ENCODE data around the gene SLC3A2.
A peak's percentile ranks its signal among the peaks of the same experiment; 100 is the strongest.
"Not testable (repeated sequence)": the region's sequence is repeated elsewhere in the genome, so short reads cannot be mapped to it uniquely, and the experiment has no call there.

The SLC3A2 gene

DNA sequence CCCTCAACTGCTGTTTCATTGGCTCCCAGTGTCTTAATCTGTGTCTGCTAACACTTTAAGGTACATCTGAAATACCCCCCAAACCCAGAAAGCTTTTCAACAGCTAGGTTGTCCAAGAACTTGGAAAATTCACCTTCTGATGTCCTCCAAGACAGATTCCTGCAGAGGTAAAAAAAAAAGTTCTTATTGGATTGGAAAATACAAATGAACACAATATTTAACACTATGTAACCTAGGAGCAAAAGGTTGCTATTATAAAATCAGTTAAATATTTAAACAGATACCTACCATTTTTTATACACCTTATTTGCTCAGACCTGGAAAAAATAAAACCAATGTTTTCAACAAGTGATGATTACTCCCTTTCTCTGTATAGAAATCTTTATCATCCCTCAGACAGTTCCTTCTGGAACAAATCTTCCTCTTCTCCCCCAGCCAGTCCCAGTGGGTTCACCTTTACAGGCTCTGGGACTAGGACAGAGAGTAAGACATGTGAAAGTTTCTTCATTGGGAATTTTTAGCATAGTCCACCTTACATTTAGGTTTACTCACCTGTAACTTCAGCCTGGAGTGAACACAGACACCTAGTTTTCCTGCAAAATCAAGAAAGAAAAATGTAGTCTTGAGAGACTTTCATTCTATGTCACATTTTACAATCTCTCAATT is 28.0 kb upstream of the SLC3A2 start:
- no peak for DNase-seq

DNA sequence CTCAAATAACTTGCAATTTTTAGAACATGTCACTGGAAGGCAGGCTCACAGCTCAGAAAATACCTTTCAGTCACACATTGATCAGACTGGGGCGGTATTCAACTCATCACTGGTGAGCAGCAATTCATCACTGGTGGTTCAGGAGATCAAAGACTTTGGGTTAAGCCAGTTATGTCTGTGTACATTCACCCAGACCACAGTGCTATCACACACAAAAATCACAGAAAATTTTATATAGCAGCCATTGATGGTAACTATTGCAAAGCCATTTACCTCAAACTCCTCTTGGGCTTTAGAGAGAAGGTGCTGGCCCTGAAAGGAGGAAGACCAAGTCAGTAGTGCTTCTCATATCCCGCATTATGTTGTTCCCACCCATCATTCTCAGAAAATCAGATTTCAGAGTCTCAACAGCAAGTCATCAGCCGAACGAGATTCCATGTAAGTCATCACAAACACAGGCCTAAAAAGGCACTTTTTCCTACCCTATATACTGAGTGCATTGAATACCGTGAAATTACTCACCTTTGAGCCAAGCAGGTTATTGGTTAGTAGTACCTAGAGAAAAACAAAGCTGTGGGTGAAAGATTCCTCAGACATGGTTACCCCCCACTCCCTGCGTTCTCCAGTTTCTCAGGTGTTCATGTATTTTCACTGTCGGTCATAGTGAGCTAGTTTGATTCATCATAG is 27.3 kb upstream of the SLC3A2 start:
- DNase-seq: no peak

GRCh38 chr11:62854013-62854824 is 26.5 kb upstream of the SLC3A2 start:
- no peak for DNase-seq

DNA sequence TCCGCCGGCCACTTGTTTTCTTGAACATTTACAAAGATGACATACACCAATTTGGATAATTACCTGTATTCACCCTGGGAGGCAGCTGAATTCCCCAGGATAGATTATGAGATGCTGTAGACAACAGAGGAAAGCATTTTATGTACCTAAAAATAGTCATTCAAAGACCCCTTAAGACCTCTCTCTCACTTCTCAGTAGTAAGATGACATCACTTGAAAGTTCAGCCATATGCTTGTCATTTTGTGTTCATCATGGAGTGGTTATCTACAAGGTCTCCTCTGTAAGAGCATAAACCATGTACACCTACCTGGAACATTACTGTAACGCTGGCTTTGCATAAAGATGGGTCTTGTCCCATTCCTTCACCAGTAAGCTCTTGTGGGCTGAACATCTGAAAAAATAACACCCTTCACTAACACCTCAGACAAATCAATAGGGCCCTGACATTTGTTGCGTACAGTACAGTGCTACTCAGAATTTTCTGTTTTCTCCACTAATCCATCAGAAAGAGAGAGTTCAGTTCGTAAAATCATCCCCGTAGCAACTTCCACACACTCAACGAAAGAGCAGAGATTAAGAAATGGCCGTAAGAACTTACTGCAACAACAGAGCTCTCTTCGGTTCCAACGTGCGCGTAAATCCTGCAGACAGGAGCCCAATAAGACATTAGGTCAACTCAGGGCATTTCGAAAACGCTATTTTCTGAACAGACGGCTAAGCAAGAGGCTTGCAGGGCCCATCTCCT is 25.7 kb upstream of the SLC3A2 start:
- no peak for DNase-seq

DNA sequence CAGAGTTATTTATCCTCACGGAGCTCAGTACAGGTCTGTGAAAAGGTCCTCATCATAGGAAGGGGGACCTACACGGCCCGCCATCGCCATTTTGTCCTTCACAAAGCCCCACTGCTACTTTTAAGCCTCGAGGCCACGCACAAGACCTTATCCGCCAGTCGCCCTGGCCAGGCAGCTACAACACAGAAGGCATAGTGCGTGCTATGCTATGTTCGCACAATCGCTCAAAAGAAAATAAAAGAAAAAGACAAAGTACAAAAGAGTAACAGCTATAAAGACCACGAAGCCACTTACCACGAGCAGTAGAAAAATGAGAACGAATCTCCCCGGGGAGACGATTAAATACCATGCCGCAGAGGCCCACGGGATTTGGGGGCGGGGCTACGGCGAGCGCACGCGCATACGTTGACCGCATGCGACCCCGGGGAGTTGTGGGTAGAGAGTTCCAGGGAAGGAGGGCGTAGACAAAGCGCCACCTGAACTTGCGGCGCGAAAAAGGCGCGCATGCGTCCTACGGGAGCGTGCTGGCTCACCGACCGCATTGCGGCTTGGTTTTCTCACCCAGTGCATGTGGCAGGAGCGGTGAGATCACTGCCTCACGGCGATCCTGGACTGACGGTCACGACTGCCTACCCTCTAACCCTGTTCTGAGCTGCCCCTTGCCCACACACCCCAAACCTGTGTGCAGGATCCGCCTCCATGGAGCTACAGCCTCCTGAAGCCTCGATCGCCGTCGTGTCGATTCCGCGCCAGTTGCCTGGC is 24.9 kb upstream of the SLC3A2 start:
- peak; percentile 98 for DNase-seq

GRCh38 chr11:62856333-62856895 is 24.3 kb upstream of the SLC3A2 start:
- no peak for DNase-seq

- no peak for DNase-seq
These were observed 23.1 kb upstream of the SLC3A2 start for GRCh38 chr11:62857541-62857982.

DNA sequence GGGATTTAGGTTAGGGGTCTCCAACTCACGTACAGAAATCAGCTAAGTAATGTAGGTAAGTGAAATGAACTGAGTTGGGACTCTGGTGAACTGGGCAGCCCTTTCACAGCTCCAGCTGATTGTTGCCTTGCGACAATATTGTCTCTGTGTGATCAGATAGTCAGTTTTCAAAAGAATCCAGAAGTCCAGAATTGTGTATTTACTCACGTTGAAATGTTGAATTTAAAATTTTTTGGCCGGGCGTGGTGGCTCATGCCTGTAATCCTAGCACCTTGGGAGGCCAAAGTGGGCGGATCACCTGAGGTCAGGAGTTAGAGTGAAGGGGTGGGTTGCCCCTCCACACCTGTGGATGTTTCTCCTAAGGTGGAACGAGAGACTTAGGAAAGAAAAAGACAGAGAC is 22.5 kb upstream of the SLC3A2 start:
- DNase-seq: no peak

DNA sequence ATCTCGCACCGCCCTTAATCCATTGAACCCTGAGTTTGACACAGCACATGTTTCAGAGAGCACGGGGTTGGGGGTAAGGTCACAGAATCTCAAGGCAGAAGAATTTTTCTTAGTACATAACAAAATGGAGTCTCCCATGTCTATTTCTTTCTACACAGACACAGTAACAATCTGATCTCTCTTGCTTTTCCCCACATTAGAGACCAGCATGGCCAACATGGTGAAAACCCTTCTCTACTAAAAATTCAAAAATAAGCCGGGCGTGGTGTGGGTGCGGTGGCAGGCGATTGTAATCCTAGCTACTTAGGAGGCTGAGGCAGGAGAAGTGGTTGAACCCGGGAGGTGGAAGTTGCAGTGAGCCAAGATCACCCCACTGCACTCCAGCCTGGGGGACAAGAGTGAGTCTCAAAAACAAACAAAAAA is 21.4 kb upstream of the SLC3A2 start:
- DNase-seq: not testable (repeated sequence)

- no peak for DNase-seq
These were observed 19.7 kb upstream of the SLC3A2 start for GRCh38 chr11:62860835-62861563.

GRCh38 chr11:62861564-62862192 is 19.0 kb upstream of the SLC3A2 start:
- DNase-seq: not testable (repeated sequence)

DNA sequence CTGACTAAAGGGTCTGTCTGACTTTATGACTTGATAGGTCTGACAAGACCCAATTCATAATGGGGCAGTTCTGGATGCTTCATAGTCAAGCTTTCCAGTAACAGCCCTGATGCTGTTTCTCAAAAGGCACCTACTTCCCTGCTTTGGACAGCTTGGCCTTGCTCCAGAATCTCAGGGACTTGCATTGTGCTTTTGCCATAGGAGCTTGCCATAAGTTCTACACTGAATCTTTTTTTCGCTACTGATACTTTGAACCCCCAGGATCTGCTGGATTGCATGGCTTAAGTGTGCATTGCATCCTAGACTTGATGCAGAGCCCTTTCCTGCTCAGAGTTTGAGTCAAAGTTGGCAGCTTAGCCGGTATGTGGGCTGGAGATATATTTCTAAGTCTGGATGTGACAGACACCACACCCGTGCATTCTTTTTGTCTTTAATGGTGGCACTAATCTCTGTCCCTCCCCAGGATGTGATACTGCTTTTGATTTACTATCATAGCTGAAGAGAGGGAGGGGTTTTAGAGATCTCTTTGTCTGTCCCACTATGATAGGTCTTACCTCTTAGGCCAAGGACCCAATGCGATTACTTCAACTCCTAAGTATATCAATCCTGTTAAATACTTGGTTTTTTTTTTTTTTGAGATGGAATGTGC is 16.9 kb upstream of the SLC3A2 start:
- DNase-seq: no peak

- DNase-seq: no peak
These were observed 15.1 kb upstream of the SLC3A2 start for GRCh38 chr11:62865635-62866034.

DNA sequence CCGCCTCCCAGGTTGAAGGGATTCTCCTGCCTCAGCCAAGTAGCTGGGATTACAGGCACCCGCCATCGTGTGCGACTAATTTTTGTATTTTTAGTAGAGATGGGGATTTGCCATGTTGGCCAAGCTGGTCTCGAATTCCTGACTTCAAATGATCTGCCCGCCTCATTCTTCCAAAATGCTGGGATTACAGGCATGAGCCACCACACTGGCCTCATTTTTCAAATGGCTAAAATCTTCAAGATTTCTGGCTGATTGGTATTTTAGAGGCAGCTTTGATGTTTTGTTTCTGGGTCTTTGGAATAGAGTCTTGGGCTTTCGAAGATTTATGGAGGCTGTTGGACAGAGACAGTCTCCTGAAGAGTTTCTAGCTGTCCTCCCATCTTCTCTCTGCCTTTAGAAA is 5.8 kb upstream of the SLC3A2 start:
- DNase-seq: no peak

- DNase-seq: no peak
These were observed 4.8 kb upstream of the SLC3A2 start for GRCh38 chr11:62875698-62876478.

- no peak for DNase-seq
These were observed 4.0 kb upstream of the SLC3A2 start for GRCh38 chr11:62876712-62877111.

DNA sequence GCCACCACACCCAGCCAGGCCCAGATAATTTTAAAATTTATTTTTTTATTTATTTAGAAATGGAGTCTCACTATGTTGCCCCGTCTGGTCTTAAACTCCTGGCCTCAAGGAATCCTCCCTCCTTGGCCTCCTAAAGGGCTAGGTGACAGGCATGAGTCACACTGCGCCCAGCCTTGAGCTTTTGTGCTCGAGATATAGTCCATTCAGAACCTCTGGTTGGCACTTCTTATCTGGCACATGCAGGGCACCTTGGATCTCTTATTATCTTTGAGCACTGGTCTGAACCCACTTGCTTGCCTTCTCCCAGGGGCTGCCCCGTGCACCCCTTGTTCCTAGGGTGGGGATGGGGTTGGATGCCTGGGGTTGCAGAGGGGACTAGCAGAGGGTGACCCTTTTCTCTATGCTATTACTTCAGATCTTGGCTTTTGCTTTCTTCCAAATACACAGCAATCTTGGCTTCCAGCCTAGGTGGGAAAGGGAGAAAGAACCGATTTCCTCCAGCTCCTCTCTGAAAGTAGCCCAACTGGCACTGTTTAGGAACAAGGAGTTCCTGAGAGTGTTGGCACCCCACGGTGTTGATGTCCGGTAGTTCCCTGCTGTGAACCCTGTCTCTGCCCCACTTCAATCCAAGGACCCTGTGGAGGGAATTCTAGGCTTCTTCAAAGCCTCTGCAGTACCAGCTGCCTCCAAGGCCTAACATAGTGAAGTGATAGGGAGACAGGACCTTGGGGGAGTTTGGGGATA is 1.3 kb upstream of the SLC3A2 start:
- DNase-seq: no peak

- DNase-seq: peak; percentile 11
These were observed 379 bp upstream of the SLC3A2 start for GRCh38 chr11:62880231-62880802.
